Endodermal cell (in vitro differentiated cells): Measurements from ENCODE around the gene CCDC3. TPM values are rescaled to one million over a fixed set of nuclear protein-coding genes. Genes with fewer than 3 reads are reported as not detected.

Experiments
- DNase-seq: peaks from one replicate; pipeline ENCODE4 v3.0.0-alpha.2; 2017
- H3K27ac ChIP-seq: 2 replicates; pipeline ENCODE4 v1.5.1; 2013; ENCODE audit warnings: mild to moderate bottlenecking, low read depth, low read length, moderate library complexity
- H3K27me3 ChIP-seq: 2 replicates; pipeline ENCODE4 v1.6.1; 2013; ENCODE audit warnings: mild to moderate bottlenecking, low read length, moderate library complexity; ENCODE audit not compliant: insufficient read depth, control insufficient read depth, poor library complexity, severe bottlenecking
- H3K36me3 ChIP-seq: 2 replicates; pipeline ENCODE4 v1.7.0; 2013; ENCODE audit warnings: mild to moderate bottlenecking, low read length, moderate library complexity; ENCODE audit not compliant: control insufficient read depth, insufficient read depth
- H3K4me1 ChIP-seq: one replicate; pipeline ENCODE4 v1.7.0; 2013; ENCODE audit warnings: low read length; ENCODE audit not compliant: control insufficient read depth, insufficient read depth
- H3K4me3 ChIP-seq: 2 replicates; pipeline ENCODE4 v1.5.1; 2013; ENCODE audit warnings: mild to moderate bottlenecking, low read length, moderate library complexity
- H3K9ac ChIP-seq: 2 replicates; pipeline ENCODE4 v1.6.1; 2013; ENCODE audit warnings: mild to moderate bottlenecking, low read length, moderate library complexity; ENCODE audit not compliant: poor library complexity, severe bottlenecking; ENCODE audit errors: extremely low read depth
- H3K9me3 ChIP-seq: 2 replicates; pipeline ENCODE4 v1.6.1; 2013; ENCODE audit warnings: mild to moderate bottlenecking, low read length, moderate library complexity; ENCODE audit not compliant: control insufficient read depth
- H3K27ac Mint-ChIP-seq: 2 replicates; pipeline ENCODE4 v1.8.0; 2020; ENCODE audit warnings: mixed read lengths
- H3K27me3 Mint-ChIP-seq: 2 replicates; pipeline ENCODE4 v1.8.0; 2021; ENCODE audit warnings: mild to moderate bottlenecking, mixed read lengths; ENCODE audit not compliant: insufficient read depth
- H3K36me3 Mint-ChIP-seq: 2 replicates; pipeline ENCODE4 v1.8.0; 2020; ENCODE audit warnings: low read depth, mixed read lengths
- H3K4me1 Mint-ChIP-seq: 2 replicates; pipeline ENCODE4 v1.8.0; 2020; ENCODE audit warnings: mixed read lengths
- H3K4me3 Mint-ChIP-seq: 2 replicates; pipeline ENCODE4 v1.8.0; 2020; ENCODE audit warnings: mild to moderate bottlenecking, moderate library complexity, mixed read lengths
- H3K9me3 Mint-ChIP-seq: 2 replicates; pipeline ENCODE4 v1.8.0; 2020; ENCODE audit warnings: mild to moderate bottlenecking, mixed read lengths
- WGBS, 2 experiments: methylation state at CpG; one replicate each; pipeline versions ENCODE4 v1.1.5 to v1.1.7; 2013; ENCODE audit warnings: missing lambda C conversion rate in 2 of 2, mixed read lengths in 1 of 2; ENCODE audit not compliant: insufficient coverage in 1 of 2, insufficient read length in 1 of 2; 5-methylcytosine and 5-hydroxymethylcytosine counted together
- total RNA-seq, 2 donors: library from RNA; stranded (reverse); fragmentation: NEBNext Ultra II Directional in 1 of 2; extraction: Animal tissue kit (Norgen Biotek cat#: 25700) in 1 of 2; gene quantifications; 2 replicates in 1 of 2; 3 replicates in 1 of 2; pipeline ENCODE4 v1.2.1, GENCODE V29; 2021
- TF ChIP-seq, protein P1 (sequence below): fragments of 200-600 bp; sonication (generic); conservative IDR thresholded peaks from 2 replicates; pipeline ENCODE4 v1.5.0; 2021; ENCODE audit warnings: antibody characterized with exemption, mild to moderate bottlenecking

The CCDC3 gene
- total RNA-seq, 2 donors from 2014 or later = 4.6 to 12.3 TPM

DNA sequence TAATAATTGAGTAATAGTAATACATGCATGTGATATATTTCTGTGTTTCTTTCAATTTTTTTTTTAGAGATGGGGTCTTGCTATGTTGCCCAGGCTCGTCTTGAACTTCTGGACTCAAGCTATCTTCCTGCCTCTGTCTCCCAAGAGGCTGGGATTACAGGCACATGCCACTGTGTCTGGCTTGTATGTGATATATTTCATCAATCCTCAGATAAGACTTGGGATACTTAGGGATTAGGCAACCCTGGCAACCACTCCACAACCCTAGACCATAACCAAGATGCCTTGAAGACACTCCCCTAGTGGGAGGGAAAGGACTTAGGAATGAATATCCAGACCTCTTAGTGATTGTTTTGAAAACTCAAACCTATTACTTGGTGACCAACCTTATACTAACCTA, 154.8 kb downstream of the CCDC3 start:
- Histone ChIP-seq H3K27me3 (no peaks in the 10 kb centered on the region), H3K27ac (no peak overlapping the region), H3K4me3 (no peak overlapping the region), H3K9me3 (no peaks in the 10 kb centered on the region), H3K36me3 (no peaks in the 10 kb centered on the region), H3K4me1 (no peaks in the 10 kb centered on the region), H3K9ac (no peak overlapping the region)
- H3K36me3 Mint-ChIP-seq = no peaks in the 10 kb centered on the region
- WGBS, 2 experiments = 0% methylated on average over 1 of the region's 1 CpG; no CpG with 5 or more reads in 1 of the 2 experiments
- H3K4me1 Mint-ChIP-seq = peaks cover 6% of the 10 kb centered on the region
- no peak overlapping the region for H3K27ac Mint-ChIP-seq
- DNase-seq = no peak
- H3K4me3 Mint-ChIP-seq = no peak overlapping the region
- H3K9me3 Mint-ChIP-seq = peaks cover 3% of the 10 kb centered on the region
- TF ChIP-seq, protein P1, sequence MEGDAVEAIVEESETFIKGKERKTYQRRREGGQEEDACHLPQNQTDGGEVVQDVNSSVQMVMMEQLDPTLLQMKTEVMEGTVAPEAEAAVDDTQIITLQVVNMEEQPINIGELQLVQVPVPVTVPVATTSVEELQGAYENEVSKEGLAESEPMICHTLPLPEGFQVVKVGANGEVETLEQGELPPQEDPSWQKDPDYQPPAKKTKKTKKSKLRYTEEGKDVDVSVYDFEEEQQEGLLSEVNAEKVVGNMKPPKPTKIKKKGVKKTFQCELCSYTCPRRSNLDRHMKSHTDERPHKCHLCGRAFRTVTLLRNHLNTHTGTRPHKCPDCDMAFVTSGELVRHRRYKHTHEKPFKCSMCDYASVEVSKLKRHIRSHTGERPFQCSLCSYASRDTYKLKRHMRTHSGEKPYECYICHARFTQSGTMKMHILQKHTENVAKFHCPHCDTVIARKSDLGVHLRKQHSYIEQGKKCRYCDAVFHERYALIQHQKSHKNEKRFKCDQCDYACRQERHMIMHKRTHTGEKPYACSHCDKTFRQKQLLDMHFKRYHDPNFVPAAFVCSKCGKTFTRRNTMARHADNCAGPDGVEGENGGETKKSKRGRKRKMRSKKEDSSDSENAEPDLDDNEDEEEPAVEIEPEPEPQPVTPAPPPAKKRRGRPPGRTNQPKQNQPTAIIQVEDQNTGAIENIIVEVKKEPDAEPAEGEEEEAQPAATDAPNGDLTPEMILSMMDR = no peak
- no peaks in the 10 kb centered on the region for H3K27me3 Mint-ChIP-seq

Other genes starting within 250 kb of the CCDC3 start
- 10 to 100 TPM; 22.7 to 23.3 TPM for gene OPTN, start 98.5 kb upstream of the CCDC3 start, total RNA-seq
- 10 to 100 TPM; 38.2 to 44.8 TPM for gene MCM10, start 159.8 kb upstream of the CCDC3 start, total RNA-seq
- gene UCMA, start 232.7 kb upstream of the CCDC3 start, total RNA-seq = not detected